GM19467 (cell line): ENCODE measurements around the gene MTMR2.
"Not testable (repeated sequence)": the region's sequence is repeated elsewhere in the genome, so short reads cannot be mapped to it uniquely, and the experiment has no call there.

Experiments
- ATAC-seq: cut with Tn5 transposase; IDR thresholded peaks from one replicate; pipeline ENCODE4 v1.9.1; 2021; ENCODE audit warnings: mild to moderate bottlenecking, moderate library complexity; ENCODE audit not compliant: unreplicated experiment

Gene MTMR2

GRCh38 chr11:95829580-95830259 is 94.2 kb downstream of the MTMR2 start:
- ATAC-seq, result no peak

- no peak for ATAC-seq
Measured at GRCh38 chr11:95827696-95828095, 96.2 kb downstream of the MTMR2 start.

- no peak for ATAC-seq
Measured at GRCh38 chr11:95821640-95822039, 102.3 kb downstream of the MTMR2 start.

- no peak for ATAC-seq
Measured at GRCh38 chr11:95816037-95816436, 107.9 kb downstream of the MTMR2 start.

- ATAC-seq, result not testable (repeated sequence)
Measured at GRCh38 chr11:95811052-95811451, 112.9 kb downstream of the MTMR2 start.

- not testable (repeated sequence) for ATAC-seq
Measured at GRCh38 chr11:95806464-95806863, 117.4 kb downstream of the MTMR2 start.

- no peak for ATAC-seq
Measured at GRCh38 chr11:95805869-95806268, 118.0 kb downstream of the MTMR2 start.

GRCh38 chr11:95803973-95804372 is 119.9 kb downstream of the MTMR2 start:
- no peak for ATAC-seq

- ATAC-seq, result no peak
Measured at GRCh38 chr11:95802806-95803205, 121.1 kb downstream of the MTMR2 start.

- ATAC-seq, result no peak
Measured at GRCh38 chr11:95800438-95800837, 123.5 kb downstream of the MTMR2 start.

- no peak for ATAC-seq
Measured at GRCh38 chr11:95799546-95799945, 124.4 kb downstream of the MTMR2 start.

GRCh38 chr11:95796501-95796900 is 127.4 kb downstream of the MTMR2 start:
- no peak for ATAC-seq

GRCh38 chr11:95795627-95796295 is 128.1 kb downstream of the MTMR2 start:
- no peak for ATAC-seq

GRCh38 chr11:95794086-95794485 is 129.8 kb downstream of the MTMR2 start:
- no peak for ATAC-seq

GRCh38 chr11:95793116-95793515 is 130.8 kb downstream of the MTMR2 start:
- ATAC-seq, result no peak

GRCh38 chr11:95792700-95793099 is 131.2 kb downstream of the MTMR2 start:
- no peak for ATAC-seq

GRCh38 chr11:95792200-95792599 is 131.7 kb downstream of the MTMR2 start:
- ATAC-seq, result no peak

GRCh38 chr11:95791709-95792033 is 132.2 kb downstream of the MTMR2 start:
- ATAC-seq, result no peak

GRCh38 chr11:95790933-95791708 is 132.8 kb downstream of the MTMR2 start:
- no peak for ATAC-seq

- peak; percentile 64 for ATAC-seq
Measured at GRCh38 chr11:95790123-95790932, 133.6 kb downstream of the MTMR2 start, which contains the start of gene CEP57. Gene CEP57 (plus strand): TSS chr11:95790498. CDS start chr11:95790699, 201 bp downstream.

GRCh38 chr11:95789506-95790122 is 134.3 kb downstream of the MTMR2 start, which contains the start of gene FAM76B:
Gene FAM76B (minus strand): TSS chr11:95789782. CDS start chr11:95789478, 304 bp downstream.
- peak; percentile 70 for ATAC-seq
